Measurements from ENCODE around the gene SNX24. TPM values are rescaled to one million over a fixed set of nuclear protein-coding genes. Genes with fewer than 3 reads are reported as not detected.

SNX24 gene
- total and polyA plus RNA-seq, 9 of the 15 experiments (the other 6 are each of a cell fraction or from before 2014, with no cell fraction given), result 5.3 to 10.1 (median 7.9) TPM

DNA sequence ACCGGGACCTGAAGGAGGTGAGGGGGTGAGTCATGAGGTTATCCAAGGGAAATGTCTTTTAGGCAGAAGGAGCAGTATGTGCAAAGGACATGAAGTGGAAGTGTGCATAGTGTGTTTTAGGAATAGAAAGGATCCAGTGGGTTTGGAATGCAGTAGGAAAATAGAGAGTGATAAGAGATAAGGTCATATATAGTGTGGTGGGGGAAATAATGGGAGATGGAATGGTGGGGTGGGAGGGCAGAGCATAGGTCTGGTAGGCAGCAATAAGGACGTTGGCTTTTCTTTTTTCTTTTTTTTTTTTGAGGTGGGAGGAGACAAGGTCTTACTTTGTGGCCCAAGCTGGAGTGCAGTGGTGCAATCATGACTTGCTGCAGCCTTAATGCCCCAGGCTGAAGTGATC is 17.8 kb downstream of the SNX24 start (continued):
- TF ChIP-seq HEY1 (CRISPR knock-in tag; IDR thresholded peaks at IDR 0.05; ENCODE audit: borderline replicate concordance), result no peak
- no peak for TF ChIP-seq ZNF584 (CRISPR knock-in tag; IDR thresholded peaks at IDR 0.05; ENCODE audit: low read depth)
- TF ChIP-seq CCNT2 (IDR thresholded peaks at IDR 0.05; ENCODE audit: borderline replicate concordance, extremely low read depth, insufficient read length, low read depth, low read length), result peak; percentile 42
- TF ChIP-seq, protein P1, sequence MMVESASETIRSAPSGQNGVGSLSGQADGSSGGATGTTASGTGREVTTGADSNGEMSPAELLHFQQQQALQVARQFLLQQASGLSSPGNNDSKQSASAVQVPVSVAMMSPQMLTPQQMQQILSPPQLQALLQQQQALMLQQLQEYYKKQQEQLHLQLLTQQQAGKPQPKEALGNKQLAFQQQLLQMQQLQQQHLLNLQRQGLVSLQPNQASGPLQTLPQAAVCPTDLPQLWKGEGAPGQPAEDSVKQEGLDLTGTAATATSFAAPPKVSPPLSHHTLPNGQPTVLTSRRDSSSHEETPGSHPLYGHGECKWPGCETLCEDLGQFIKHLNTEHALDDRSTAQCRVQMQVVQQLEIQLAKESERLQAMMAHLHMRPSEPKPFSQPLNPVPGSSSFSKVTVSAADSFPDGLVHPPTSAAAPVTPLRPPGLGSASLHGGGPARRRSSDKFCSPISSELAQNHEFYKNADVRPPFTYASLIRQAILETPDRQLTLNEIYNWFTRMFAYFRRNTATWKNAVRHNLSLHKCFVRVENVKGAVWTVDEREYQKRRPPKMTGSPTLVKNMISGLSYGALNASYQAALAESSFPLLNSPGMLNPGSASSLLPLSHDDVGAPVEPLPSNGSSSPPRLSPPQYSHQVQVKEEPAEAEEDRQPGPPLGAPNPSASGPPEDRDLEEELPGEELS (CRISPR knock-in tag; IDR thresholded peaks at IDR 0.05; ENCODE audit: borderline replicate concordance), result no peak
- no peak for TF ChIP-seq SNAPC5 (CRISPR knock-in tag; IDR thresholded peaks at IDR 0.05)
- no peak for TF ChIP-seq GATA2 (CRISPR knock-in tag; IDR thresholded peaks at IDR 0.05)
- TF ChIP-seq ZNF140 (CRISPR knock-in tag; IDR thresholded peaks at IDR 0.05), result no peak
- TF ChIP-seq ZNF354B (CRISPR knock-in tag; IDR thresholded peaks at IDR 0.05), result no peak
- TF ChIP-seq, protein P2, sequence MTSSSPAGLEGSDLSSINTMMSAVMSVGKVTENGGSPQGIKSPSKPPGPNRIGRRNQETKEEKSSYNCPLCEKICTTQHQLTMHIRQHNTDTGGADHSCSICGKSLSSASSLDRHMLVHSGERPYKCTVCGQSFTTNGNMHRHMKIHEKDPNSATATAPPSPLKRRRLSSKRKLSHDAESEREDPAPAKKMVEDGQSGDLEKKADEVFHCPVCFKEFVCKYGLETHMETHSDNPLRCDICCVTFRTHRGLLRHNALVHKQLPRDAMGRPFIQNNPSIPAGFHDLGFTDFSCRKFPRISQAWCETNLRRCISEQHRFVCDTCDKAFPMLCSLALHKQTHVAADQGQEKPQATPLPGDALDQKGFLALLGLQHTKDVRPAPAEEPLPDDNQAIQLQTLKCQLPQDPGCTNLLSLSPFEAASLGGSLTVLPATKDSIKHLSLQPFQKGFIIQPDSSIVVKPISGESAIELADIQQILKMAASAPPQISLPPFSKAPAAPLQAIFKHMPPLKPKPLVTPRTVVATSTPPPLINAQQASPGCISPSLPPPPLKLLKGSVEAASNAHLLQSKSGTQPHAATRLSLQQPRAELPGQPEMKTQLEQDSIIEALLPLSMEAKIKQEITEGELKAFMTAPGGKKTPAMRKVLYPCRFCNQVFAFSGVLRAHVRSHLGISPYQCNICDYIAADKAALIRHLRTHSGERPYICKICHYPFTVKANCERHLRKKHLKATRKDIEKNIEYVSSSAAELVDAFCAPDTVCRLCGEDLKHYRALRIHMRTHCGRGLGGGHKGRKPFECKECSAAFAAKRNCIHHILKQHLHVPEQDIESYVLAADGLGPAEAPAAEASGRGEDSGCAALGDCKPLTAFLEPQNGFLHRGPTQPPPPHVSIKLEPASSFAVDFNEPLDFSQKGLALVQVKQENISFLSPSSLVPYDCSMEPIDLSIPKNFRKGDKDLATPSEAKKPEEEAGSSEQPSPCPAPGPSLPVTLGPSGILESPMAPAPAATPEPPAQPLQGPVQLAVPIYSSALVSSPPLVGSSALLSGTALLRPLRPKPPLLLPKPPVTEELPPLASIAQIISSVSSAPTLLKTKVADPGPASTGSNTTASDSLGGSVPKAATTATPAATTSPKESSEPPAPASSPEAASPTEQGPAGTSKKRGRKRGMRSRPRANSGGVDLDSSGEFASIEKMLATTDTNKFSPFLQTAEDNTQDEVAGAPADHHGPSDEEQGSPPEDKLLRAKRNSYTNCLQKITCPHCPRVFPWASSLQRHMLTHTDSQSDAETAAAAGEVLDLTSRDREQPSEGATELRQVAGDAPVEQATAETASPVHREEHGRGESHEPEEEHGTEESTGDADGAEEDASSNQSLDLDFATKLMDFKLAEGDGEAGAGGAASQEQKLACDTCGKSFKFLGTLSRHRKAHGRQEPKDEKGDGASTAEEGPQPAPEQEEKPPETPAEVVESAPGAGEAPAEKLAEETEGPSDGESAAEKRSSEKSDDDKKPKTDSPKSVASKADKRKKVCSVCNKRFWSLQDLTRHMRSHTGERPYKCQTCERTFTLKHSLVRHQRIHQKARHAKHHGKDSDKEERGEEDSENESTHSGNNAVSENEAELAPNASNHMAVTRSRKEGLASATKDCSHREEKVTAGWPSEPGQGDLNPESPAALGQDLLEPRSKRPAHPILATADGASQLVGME (CRISPR knock-in tag; IDR thresholded peaks at IDR 0.05), result no peak
- TF ChIP-seq RBM39 (optimal IDR thresholded peaks at IDR 0.05; ENCODE audit: low read depth, low read length), result no peak
- no peak for TF ChIP-seq ARID3B (CRISPR knock-in tag; IDR thresholded peaks at IDR 0.05; ENCODE audit: borderline replicate concordance)
- no peak for TF ChIP-seq ZNF592 (IDR thresholded peaks at IDR 0.05)
- TF ChIP-seq RNF2 (IDR thresholded peaks at IDR 0.05), result no peak
- TF ChIP-seq CC2D1A (IDR thresholded peaks at IDR 0.05), result peak; percentile 89
- TF ChIP-seq KAT2B (IDR thresholded peaks at IDR 0.05; ENCODE audit: low read depth, low read length), result no peak
